Loucy (cell line): ENCODE measurements around the gene MST1.

Experiments
- H2AFZ ChIP-seq: fragments of 200-600 bp; sonication (generic); 2 replicates; pipeline ENCODE4 v1.6.0; 2016; ENCODE audit warnings: antibody characterized with exemption, mild to moderate bottlenecking, low read length, moderate library complexity
- H3F3A ChIP-seq: fragments of 200-600 bp; 2 replicates; pipeline ENCODE4 v1.6.0; 2016; ENCODE audit warnings: antibody characterized with exemption, low read depth, mild to moderate bottlenecking
- H3K27me3 ChIP-seq: fragments of 200-600 bp; sonication (generic); 2 replicates; pipeline ENCODE4 v1.6.1; 2014; ENCODE audit warnings: low read length, mild to moderate bottlenecking; ENCODE audit not compliant: insufficient read depth, poor library complexity, severe bottlenecking
- H3K36me3 ChIP-seq: fragments of 200-600 bp; sonication (generic); 2 replicates; pipeline ENCODE4 v1.6.1; 2016; ENCODE audit warnings: low read length; ENCODE audit not compliant: insufficient read depth
- H3K4me1 ChIP-seq: fragments of 200-600 bp; sonication (generic); 2 replicates; pipeline ENCODE4 v1.5.1; 2014; ENCODE audit warnings: low read length, mild to moderate bottlenecking; ENCODE audit not compliant: insufficient read depth, poor library complexity, severe bottlenecking
- H3K4me2 ChIP-seq: fragments of 200-600 bp; sonication (generic); 2 replicates; pipeline ENCODE4 v1.6.0; 2014; ENCODE audit warnings: antibody characterized with exemption, low read length, low read depth, mild to moderate bottlenecking; ENCODE audit not compliant: poor library complexity, severe bottlenecking
- H3K4me3 ChIP-seq: fragments of 200-600 bp; sonication (generic); 2 replicates; pipeline ENCODE4 v1.5.1; 2014; ENCODE audit warnings: low read length, mild to moderate bottlenecking, mixed read lengths; ENCODE audit not compliant: poor library complexity, severe bottlenecking
- H3K79me2 ChIP-seq: fragments of 200-600 bp; sonication (generic); 2 replicates; pipeline ENCODE4 v1.6.1; 2014; ENCODE audit warnings: low read length; ENCODE audit not compliant: insufficient read depth
- H3K9ac ChIP-seq: fragments of 200-600 bp; sonication (generic); 2 replicates; pipeline ENCODE4 v1.6.0; 2014; ENCODE audit warnings: mild to moderate bottlenecking, low read depth, low read length, moderate library complexity; ENCODE audit not compliant: poor library complexity, severe bottlenecking
- H3K9me2 ChIP-seq: fragments of 200-600 bp; sonication (generic); replicated peaks from 2 replicates; pipeline ENCODE4 v1.6.1; 2016; ENCODE audit warnings: low read depth, low read length, mixed read lengths
- H3K9me3 ChIP-seq: fragments of 200-600 bp; sonication (generic); 2 replicates; pipeline ENCODE4 v1.6.1; 2014; ENCODE audit warnings: mild to moderate bottlenecking, antibody characterized with exemption, low read length, low read depth; ENCODE audit not compliant: insufficient read depth
- H4K20me1 ChIP-seq: fragments of 200-600 bp; sonication (generic); 2 replicates; pipeline ENCODE4 v1.6.0; 2014; ENCODE audit warnings: antibody characterized with exemption, low read length, mild to moderate bottlenecking; ENCODE audit not compliant: insufficient read depth, poor library complexity, severe bottlenecking
- EZH2phosphoT487 ChIP-seq: fragments of 200-600 bp; IDR thresholded peaks from 2 replicates; pipeline ENCODE4 v1.6.1; 2018; ENCODE audit warnings: antibody characterized with exemption, mild to moderate bottlenecking, moderate library complexity, borderline replicate concordance
- TF ChIP-seq, protein P1 (sequence below): fragments of 200-600 bp; sonication (generic); conservative IDR thresholded peaks from 2 replicates; pipeline ENCODE4 v1.5.1; 2014; ENCODE audit warnings: mild to moderate bottlenecking, antibody characterized with exemption, low read length

MST1 gene

DNA sequence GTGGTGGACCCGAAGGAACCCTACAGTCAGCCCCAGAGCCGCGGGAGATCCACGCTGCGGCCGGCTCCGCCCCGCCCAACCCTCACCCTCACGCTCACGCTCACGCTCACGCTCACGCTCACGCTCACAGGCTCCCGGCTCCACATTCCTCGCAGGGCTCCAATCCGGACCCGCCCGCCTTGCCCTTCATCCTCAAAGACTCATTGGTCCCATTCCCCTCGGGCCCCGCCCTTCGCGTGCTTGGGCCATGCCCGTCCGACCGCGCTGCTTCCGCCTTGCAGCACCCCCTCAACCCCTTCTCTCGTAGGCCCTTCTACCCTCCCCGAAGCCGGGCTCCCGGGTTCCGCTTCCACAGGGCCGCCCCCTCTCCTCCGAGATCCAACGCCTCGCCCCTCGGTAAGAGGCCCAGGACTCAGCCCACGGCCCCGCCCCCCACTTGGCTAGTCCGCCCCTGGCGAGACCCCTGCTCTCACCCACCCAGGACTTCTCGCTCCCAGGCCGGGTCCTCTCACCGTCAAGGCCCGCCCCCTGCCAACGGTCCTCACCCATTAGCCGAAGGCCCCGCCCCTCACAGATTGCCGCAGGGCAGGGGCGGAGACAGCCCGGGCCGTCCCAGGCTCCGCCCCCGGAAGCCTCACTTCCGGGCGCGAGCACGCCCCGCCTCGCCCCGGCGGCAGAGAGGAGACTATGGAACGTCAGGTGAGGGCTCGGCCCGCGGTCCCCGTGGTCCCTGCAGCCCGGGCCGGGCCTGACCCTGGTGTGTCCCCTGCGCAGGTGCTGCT lies 15.4 kb downstream of the MST1 start, which contains the start of gene APEH:
Gene APEH, plus strand, starts transcription at position 637 of the 782 bp plus-strand sequence. Its CDS starts 51 bp downstream, at position 688.
- H3F3A ChIP-seq: 0 out of 2 replicates have a peak, but pooled peaks cover 2% of the 10 kb centered on the region
- no peaks in the 10 kb centered on the region for H3K27me3 ChIP-seq
- peaks cover 13% of the 10 kb centered on the region for H4K20me1 ChIP-seq
- peaks cover 22% of the 10 kb centered on the region; the same call in 1 of the 2 replicates for H3K36me3 ChIP-seq
- peaks cover 41% of the 10 kb centered on the region for H3K79me2 ChIP-seq
- no peaks in the 10 kb centered on the region for H3K9me3 ChIP-seq
- peak within 1 kb of the TSS; percentile 88 for H3K4me3 ChIP-seq
- peak within 1 kb of the TSS; percentile 98 for H3K9ac ChIP-seq
- H2AFZ ChIP-seq: peak within 1 kb of the TSS; percentile 64
- TF ChIP-seq, protein P1, sequence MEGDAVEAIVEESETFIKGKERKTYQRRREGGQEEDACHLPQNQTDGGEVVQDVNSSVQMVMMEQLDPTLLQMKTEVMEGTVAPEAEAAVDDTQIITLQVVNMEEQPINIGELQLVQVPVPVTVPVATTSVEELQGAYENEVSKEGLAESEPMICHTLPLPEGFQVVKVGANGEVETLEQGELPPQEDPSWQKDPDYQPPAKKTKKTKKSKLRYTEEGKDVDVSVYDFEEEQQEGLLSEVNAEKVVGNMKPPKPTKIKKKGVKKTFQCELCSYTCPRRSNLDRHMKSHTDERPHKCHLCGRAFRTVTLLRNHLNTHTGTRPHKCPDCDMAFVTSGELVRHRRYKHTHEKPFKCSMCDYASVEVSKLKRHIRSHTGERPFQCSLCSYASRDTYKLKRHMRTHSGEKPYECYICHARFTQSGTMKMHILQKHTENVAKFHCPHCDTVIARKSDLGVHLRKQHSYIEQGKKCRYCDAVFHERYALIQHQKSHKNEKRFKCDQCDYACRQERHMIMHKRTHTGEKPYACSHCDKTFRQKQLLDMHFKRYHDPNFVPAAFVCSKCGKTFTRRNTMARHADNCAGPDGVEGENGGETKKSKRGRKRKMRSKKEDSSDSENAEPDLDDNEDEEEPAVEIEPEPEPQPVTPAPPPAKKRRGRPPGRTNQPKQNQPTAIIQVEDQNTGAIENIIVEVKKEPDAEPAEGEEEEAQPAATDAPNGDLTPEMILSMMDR: no peak
- no peak for TF ChIP-seq EZH2phosphoT487
- peaks cover 19% of the 10 kb centered on the region for H3K4me1 ChIP-seq
- no peaks in the 10 kb centered on the region for H3K9me2 ChIP-seq
- H3K4me2 ChIP-seq: peak within 1 kb of the TSS; percentile 97

DNA sequence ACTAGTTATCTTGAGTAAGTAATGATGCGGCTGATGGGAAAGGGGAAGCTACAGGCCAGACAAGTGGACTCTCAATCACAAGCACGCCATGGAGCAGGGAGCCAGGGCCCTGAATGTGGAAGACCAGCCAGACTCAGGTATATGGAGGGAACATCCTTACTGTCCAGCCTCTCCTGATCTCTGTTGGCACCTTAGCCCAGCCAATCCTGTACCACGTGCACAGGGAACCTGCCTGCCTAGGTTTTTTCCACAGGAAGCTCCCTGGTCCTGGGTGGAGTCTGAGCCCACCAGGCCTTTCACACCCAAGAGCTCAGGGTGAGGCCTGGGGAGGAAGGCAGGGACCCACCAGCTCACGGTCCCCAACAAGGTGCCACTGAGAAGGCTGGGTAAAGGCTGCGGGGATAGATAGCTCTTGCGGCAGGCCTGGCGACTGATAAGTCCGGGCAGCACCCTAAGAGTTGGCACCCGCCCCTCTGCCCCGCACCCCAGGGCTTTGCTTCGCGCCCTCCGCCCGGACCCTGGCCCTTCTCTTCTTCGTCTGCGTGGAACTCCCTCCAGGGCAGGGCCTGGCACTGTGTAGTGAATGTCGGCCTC lies 16.1 kb downstream of the MST1 start:
- H3K27me3 ChIP-seq: no peaks in the 10 kb centered on the region
- peak overlapping the region; percentile 98 for H3K9ac ChIP-seq
- no peaks in the 10 kb centered on the region for H3K9me3 ChIP-seq
- H3K9me2 ChIP-seq: no peaks in the 10 kb centered on the region
- peaks cover 13% of the 10 kb centered on the region for H4K20me1 ChIP-seq
- peak overlapping the region; percentile 53; the same call in 1 of the 2 replicates for H2AFZ ChIP-seq
- peaks cover 18% of the 10 kb centered on the region; the same call in 1 of the 2 replicates for H3K36me3 ChIP-seq
- peaks cover 20% of the 10 kb centered on the region for H3K4me1 ChIP-seq
- H3F3A ChIP-seq: 0 out of 2 replicates have a peak, but pooled peaks cover 2% of the 10 kb centered on the region
- peaks cover 41% of the 10 kb centered on the region for H3K79me2 ChIP-seq
- H3K4me3 ChIP-seq: peak overlapping the region; percentile 88
- peak overlapping the region; percentile 97 for H3K4me2 ChIP-seq
- TF ChIP-seq EZH2phosphoT487: no peak
- TF ChIP-seq, protein P1: no peak

DNA sequence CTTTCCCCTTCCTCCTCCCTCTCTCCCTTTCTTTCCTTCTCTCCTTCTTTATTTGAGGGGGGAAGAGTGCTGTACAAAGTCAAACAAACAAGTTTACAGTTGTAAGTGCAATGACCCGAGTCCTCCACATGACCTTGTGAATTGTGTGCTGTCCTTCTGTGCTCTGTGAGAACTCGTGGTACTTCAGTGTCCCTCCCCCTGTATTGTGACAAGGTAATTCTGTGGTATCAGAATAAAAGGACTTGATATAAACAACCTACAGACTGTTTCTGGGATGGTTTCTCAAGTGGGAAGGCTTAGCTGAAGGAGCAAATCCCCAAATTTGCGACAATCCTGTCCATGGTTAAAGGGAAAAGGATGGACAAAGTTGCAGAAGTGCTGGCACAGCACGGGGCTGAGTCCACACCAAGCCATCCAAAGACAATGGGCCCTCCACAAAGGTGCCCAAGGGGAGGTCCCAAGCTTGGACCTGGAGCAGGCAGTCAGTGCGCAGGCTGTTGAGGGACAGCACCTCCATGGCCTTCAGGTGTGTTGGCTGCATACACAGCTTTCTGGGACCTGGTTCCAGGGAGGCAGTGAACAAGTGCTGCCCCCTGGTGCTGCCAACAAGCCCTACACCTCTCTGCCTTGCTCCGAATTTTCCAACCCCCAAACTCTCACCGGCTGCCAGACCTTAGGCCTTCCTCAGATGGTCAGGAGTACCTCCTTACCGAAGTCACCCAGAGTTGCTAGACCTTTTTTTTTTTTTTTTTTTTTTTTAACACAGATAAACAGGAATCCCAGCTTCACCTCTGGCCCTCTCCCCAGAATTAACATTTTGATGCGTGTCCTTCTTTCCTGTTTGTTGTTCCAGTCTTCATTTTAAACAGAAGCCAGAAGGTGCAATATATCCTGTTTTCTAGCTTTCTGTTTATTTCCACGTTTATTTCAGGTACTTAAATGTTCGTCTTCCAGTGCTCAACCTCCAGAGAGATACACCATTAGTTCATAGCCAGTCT lies 17.7 kb downstream of the MST1 start:
- Histone ChIP-seq H3K4me1 (peaks cover 23% of the 10 kb centered on the region), H3K4me3 (no peak overlapping the region), H2AFZ (no peak overlapping the region), H4K20me1 (peaks cover 13% of the 10 kb centered on the region), H3K4me2 (peak overlapping the region; percentile 34), H3F3A (0 out of 2 replicates have a peak, but pooled peaks cover 2% of the 10 kb centered on the region), H3K27me3 (no peaks in the 10 kb centered on the region), H3K36me3 (peaks cover 3% of the 10 kb centered on the region; the same call in 1 of the 2 replicates), H3K9ac (peak overlapping the region; percentile 6), H3K79me2 (peaks cover 36% of the 10 kb centered on the region), H3K9me2 (no peaks in the 10 kb centered on the region), H3K9me3 (no peaks in the 10 kb centered on the region)
- TF ChIP-seq EZH2phosphoT487: no peak
- TF ChIP-seq, protein P1: peak; percentile 84
